ENCODE data around the gene GPR27.

DNA sequence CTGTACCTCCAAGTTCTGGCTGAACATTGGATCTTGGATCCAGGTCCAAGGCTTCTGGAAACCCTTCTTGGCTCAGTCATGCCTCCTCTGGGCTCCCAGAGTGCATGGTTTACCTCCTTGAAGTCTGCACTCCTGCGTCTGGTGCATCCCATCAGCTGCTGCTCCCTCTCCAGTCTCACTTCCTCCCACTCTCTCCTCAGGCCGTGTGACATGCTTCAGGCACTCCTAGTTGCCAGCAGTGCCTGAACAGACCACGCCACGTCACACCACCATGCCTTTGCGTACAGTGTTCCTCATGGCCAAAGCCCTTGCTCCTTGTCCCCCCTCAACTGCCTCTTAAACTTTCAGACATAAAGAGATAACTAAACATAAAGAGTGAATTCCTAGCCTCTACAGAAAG, 5.7 kb downstream of the GPR27 start:
- TF ChIP-seq, protein P1, sequence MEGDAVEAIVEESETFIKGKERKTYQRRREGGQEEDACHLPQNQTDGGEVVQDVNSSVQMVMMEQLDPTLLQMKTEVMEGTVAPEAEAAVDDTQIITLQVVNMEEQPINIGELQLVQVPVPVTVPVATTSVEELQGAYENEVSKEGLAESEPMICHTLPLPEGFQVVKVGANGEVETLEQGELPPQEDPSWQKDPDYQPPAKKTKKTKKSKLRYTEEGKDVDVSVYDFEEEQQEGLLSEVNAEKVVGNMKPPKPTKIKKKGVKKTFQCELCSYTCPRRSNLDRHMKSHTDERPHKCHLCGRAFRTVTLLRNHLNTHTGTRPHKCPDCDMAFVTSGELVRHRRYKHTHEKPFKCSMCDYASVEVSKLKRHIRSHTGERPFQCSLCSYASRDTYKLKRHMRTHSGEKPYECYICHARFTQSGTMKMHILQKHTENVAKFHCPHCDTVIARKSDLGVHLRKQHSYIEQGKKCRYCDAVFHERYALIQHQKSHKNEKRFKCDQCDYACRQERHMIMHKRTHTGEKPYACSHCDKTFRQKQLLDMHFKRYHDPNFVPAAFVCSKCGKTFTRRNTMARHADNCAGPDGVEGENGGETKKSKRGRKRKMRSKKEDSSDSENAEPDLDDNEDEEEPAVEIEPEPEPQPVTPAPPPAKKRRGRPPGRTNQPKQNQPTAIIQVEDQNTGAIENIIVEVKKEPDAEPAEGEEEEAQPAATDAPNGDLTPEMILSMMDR (IDR thresholded peaks at IDR 0.05), result no peak
- no peak for TF ChIP-seq POLR2AphosphoS5 (IDR thresholded peaks at IDR 0.05)

All from prostate gland (tissue), 2 donors.